Measurements from ENCODE around the gene ICAM4. TPM values are rescaled to one million over a fixed set of nuclear protein-coding genes. Genes with fewer than 3 reads are reported as not detected.

ICAM4 gene
- total RNA-seq, 5 donors from 2014 or later (not counting 1 experiment from before 2014, with no cell fraction given) = 0.47 to 0.79 (median 0.53) TPM

GRCh38 chr19:10260141-10260584 is 26.6 kb upstream of the ICAM4 start:
- H3K27ac Mint-ChIP-seq = peak overlapping the region; percentile 28 to 71
- Histone ChIP-seq H3K4me3 (ENCODE audit: control insufficient read depth in 1 of 2, extremely low read depth in 1 of 2, low read length in 1 of 2) (no peak overlapping the region), H3K4me1 (ENCODE audit: control insufficient read depth in 1 of 2, extremely low read depth in 1 of 2, insufficient read depth in 2 of 2, low read length in 2 of 2) (peaks cover 0 to 18% of the 10 kb centered on the region in 2 experiments), H3K27me3 (replicated peaks in 1 of 2; ENCODE audit: control insufficient read depth in 2 of 2, extremely low read depth in 1 of 2, insufficient read depth in 2 of 2, low read length in 1 of 2) (no peaks in the 10 kb centered on the region), H3K36me3 (ENCODE audit: control insufficient read depth in 2 of 2, extremely low read depth in 1 of 2, insufficient read depth in 1 of 2, low read length in 1 of 2) (peaks cover 2 to 31% of the 10 kb centered on the region in 2 donors), H3K9me3 (no peaks in the 10 kb centered on the region), H3K27ac (ENCODE audit: low read length) (no peak overlapping the region)
- peaks cover 0 to 7% (median 6%) of the 10 kb centered on the region in 3 donors for H3K4me1 Mint-ChIP-seq
- POLR2A ChIA-PET = no interaction called here
- CTCF ChIA-PET = interaction anchor here (0.7 to 3.0 kb wide), 10 partner anchors 9 to 146 kb away, joined by 3 to 37 read pairs (median 4); partner anchors contain the start of gene ICAM1 (in 1 of the 2)
- no peak overlapping the region for H3K4me3 Mint-ChIP-seq
- 52% methylated on average over 5 of the region's 8 CpGs for WGBS (ENCODE audit: insufficient coverage)
- no peaks in the 10 kb centered on the region for H3K9me3 Mint-ChIP-seq
- peaks cover 26% of the 10 kb centered on the region for H3K36me3 Mint-ChIP-seq
- DNase-seq (peak in 1 of 35 experiments; percentile 24), ATAC-seq (replicated peaks in 1 of 4) (peak in 1 of 4 experiments; percentile 38)
- H3K27me3 Mint-ChIP-seq = no peaks in the 10 kb centered on the region

DNA sequence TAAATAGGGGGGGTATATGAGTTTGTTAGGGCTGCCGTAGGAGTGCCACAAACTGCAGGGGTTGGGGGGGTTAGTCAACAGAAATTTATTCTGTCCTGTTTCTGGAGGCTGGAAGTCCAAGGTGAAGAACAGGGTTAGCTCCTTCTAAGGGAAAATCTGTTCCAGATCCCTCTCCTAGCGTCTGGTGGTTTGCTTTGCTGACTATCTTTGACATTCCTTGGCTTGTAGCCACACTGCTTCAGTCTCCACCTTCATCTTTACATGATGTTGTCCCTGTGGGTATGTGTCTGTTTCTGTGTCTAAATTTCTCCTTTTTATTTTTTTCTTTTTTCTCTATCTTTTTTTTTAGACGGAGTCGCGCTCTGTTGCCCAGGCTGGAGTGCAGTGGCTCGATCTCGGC is 24.0 kb upstream of the ICAM4 start:
- Mint-ChIP-seq H3K27me3 (no peaks in the 10 kb centered on the region), H3K9me3 (no peaks in the 10 kb centered on the region), H3K4me1 (peaks cover 0 to 7% (median 4%) of the 10 kb centered on the region in 3 donors), H3K27ac (no peak overlapping the region), H3K36me3 (peaks cover 10% of the 10 kb centered on the region), H3K4me3 (no peak overlapping the region)
- Histone ChIP-seq H3K27me3 (replicated peaks in 1 of 2; ENCODE audit: control insufficient read depth in 2 of 2, extremely low read depth in 1 of 2, insufficient read depth in 2 of 2, low read length in 1 of 2) (no peaks in the 10 kb centered on the region), H3K9me3 (no peaks in the 10 kb centered on the region), H3K27ac (ENCODE audit: low read length) (no peak overlapping the region), H3K4me1 (ENCODE audit: control insufficient read depth in 1 of 2, extremely low read depth in 1 of 2, insufficient read depth in 2 of 2, low read length in 2 of 2) (peaks cover 0 to 18% of the 10 kb centered on the region in 2 experiments), H3K4me3 (ENCODE audit: control insufficient read depth in 1 of 2, extremely low read depth in 1 of 2, low read length in 1 of 2) (no peak overlapping the region), H3K36me3 (ENCODE audit: control insufficient read depth in 2 of 2, extremely low read depth in 1 of 2, insufficient read depth in 1 of 2, low read length in 1 of 2) (peaks cover 0 to 10% of the 10 kb centered on the region in 2 donors)
- no peak for ATAC-seq (replicated peaks in 1 of 4)
- WGBS (ENCODE audit: insufficient coverage) = 80% methylated on average over 1 of the region's 7 CpGs
- POLR2A ChIA-PET = interaction anchor here in 1 of 2 donors (0.6 kb wide), 1 partner anchor 151 kb away, joined by 5 read pairs; no protein-coding TSS in a partner anchor
- DNase-seq = no peak
- CTCF ChIA-PET = no interaction called here

GRCh38 chr19:10266706-10267105 is 20.0 kb upstream of the ICAM4 start:
- no peak for DNase-seq
- Histone ChIP-seq H3K4me1 (ENCODE audit: control insufficient read depth in 1 of 2, extremely low read depth in 1 of 2, insufficient read depth in 2 of 2, low read length in 2 of 2) (peaks cover 3 to 25% of the 10 kb centered on the region in 2 experiments), H3K27ac (ENCODE audit: low read length) (no peak overlapping the region), H3K36me3 (ENCODE audit: control insufficient read depth in 2 of 2, extremely low read depth in 1 of 2, insufficient read depth in 1 of 2, low read length in 1 of 2) (no peaks in the 10 kb centered on the region), H3K9me3 (no peaks in the 10 kb centered on the region), H3K4me3 (ENCODE audit: control insufficient read depth in 1 of 2, extremely low read depth in 1 of 2, low read length in 1 of 2) (no peak overlapping the region), H3K27me3 (replicated peaks in 1 of 2; ENCODE audit: control insufficient read depth in 2 of 2, extremely low read depth in 1 of 2, insufficient read depth in 2 of 2, low read length in 1 of 2) (no peaks in the 10 kb centered on the region)
- H3K36me3 Mint-ChIP-seq = no peaks in the 10 kb centered on the region
- no peak overlapping the region for H3K27ac Mint-ChIP-seq
- no peak for ATAC-seq (replicated peaks in 1 of 4)
- H3K4me1 Mint-ChIP-seq = peaks cover 11 to 20% (median 19%) of the 10 kb centered on the region in 3 donors
- WGBS (ENCODE audit: insufficient coverage) = 100% methylated on average over 1 of the region's 7 CpGs
- H3K4me3 Mint-ChIP-seq = no peak overlapping the region
- no peaks in the 10 kb centered on the region for H3K27me3 Mint-ChIP-seq
- H3K9me3 Mint-ChIP-seq = no peaks in the 10 kb centered on the region
- ChIA-PET POLR2A (interaction anchor here in 1 of 2 donors (0.7 kb wide), 1 partner anchor 384 kb away, joined by 5 read pairs; no protein-coding TSS in a partner anchor), CTCF (interaction anchor here (0.6 to 1.9 kb wide), 6 partner anchors 93 to 400 kb away, joined by 3 to 9 read pairs (median 5); no protein-coding TSS in a partner anchor)

DNA sequence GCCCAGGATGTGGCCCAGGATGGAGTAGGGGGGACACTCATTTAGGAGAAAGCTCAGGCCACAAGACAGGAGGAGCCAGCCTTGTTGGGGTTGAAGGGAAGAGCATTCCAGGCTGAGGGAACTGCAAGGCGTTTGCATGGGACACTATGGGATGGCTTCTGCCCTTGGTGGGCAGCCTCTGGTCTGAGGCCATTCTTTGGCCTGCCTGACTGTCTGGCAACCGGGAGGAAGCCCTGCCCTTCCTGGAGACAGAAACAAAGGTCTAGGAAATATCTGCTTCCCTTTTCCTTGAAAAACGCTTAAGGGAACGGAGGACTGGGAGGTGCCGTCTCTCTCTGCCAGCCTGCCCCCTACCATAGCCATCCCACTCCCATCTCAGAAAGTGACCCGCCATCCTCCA is 18.7 kb upstream of the ICAM4 start:
- Mint-ChIP-seq H3K27me3 (no peaks in the 10 kb centered on the region), H3K27ac (no peak overlapping the region)
- POLR2A ChIA-PET = no interaction called here

GRCh38 chr19:10269333-10270179 is 17.2 kb upstream of the ICAM4 start:
- WGBS (ENCODE audit: insufficient coverage) = 2% methylated on average over 55 of the region's 59 CpGs
- Mint-ChIP-seq H3K4me3 (peak overlapping the region; percentile 81 to 84 (median 81)), H3K9me3 (no peaks in the 10 kb centered on the region), H3K27ac (peak overlapping the region; percentile 82 to 87), H3K27me3 (no peaks in the 10 kb centered on the region), H3K36me3 (peaks cover 3% of the 10 kb centered on the region), H3K4me1 (peaks cover 22 to 30% (median 27%) of the 10 kb centered on the region in 3 donors)
- CTCF ChIA-PET = interaction anchor here (0.6 to 4.7 kb wide), 13 partner anchors 9 to 826 kb away, joined by 3 to 75 read pairs (median 6); partner anchors contain the start of gene TYK2 (in 1 of the 2)
- peak overlapping the region; percentile 94 for H3K27ac ChIP-seq (ENCODE audit: low read length)
- POLR2A ChIA-PET = interaction anchor here in 1 of 2 donors (0.6 to 1.0 kb wide), 2 partner anchors 9 to 411 kb away, joined by 4 to 13 read pairs; no protein-coding TSS in a partner anchor
- ATAC-seq (replicated peaks in 1 of 4) (peak; percentile 67 to 74 (median 70)), DNase-seq (peak; percentile 60 to 92 (median 82))
- H3K36me3 ChIP-seq (ENCODE audit: control insufficient read depth in 2 of 2, extremely low read depth in 1 of 2, insufficient read depth in 1 of 2, low read length in 1 of 2) = peaks cover 0 to 1% of the 10 kb centered on the region in 2 donors
- H3K9me3 ChIP-seq = no peaks in the 10 kb centered on the region
- peaks cover 3 to 36% of the 10 kb centered on the region in 2 experiments for H3K4me1 ChIP-seq (ENCODE audit: control insufficient read depth in 1 of 2, extremely low read depth in 1 of 2, insufficient read depth in 2 of 2, low read length in 2 of 2)
- no peaks in the 10 kb centered on the region for H3K27me3 ChIP-seq (replicated peaks in 1 of 2; ENCODE audit: control insufficient read depth in 2 of 2, extremely low read depth in 1 of 2, insufficient read depth in 2 of 2, low read length in 1 of 2)
- H3K4me3 ChIP-seq (ENCODE audit: control insufficient read depth in 1 of 2, extremely low read depth in 1 of 2, low read length in 1 of 2) = peak overlapping the region; percentile 60 to 81

More for the DNA sequence above, 18.7 kb upstream of the ICAM4 start:
- no peaks in the 10 kb centered on the region for H3K27me3 ChIP-seq (replicated peaks in 1 of 2; ENCODE audit: control insufficient read depth in 2 of 2, extremely low read depth in 1 of 2, insufficient read depth in 2 of 2, low read length in 1 of 2)
- no peaks in the 10 kb centered on the region for H3K36me3 Mint-ChIP-seq
- DNase-seq = no peak
- CTCF ChIA-PET = interaction anchor here (0.5 to 4.7 kb wide), 6 partner anchors 8 to 166 kb away, joined by 3 to 75 read pairs (median 4); no protein-coding TSS in a partner anchor
- peaks cover 16 to 30% (median 24%) of the 10 kb centered on the region in 3 donors for H3K4me1 Mint-ChIP-seq
- H3K4me3 Mint-ChIP-seq = peak overlapping the region in 1 of 3 donors; percentile 37
- H3K9me3 ChIP-seq = no peaks in the 10 kb centered on the region
- no peaks in the 10 kb centered on the region for H3K9me3 Mint-ChIP-seq
- no peaks in the 10 kb centered on the region for H3K36me3 ChIP-seq (ENCODE audit: control insufficient read depth in 2 of 2, extremely low read depth in 1 of 2, insufficient read depth in 1 of 2, low read length in 1 of 2)
- H3K4me1 ChIP-seq (ENCODE audit: control insufficient read depth in 1 of 2, extremely low read depth in 1 of 2, insufficient read depth in 2 of 2, low read length in 2 of 2) = peaks cover 3 to 36% of the 10 kb centered on the region in 2 experiments
- no peak overlapping the region for H3K4me3 ChIP-seq (ENCODE audit: control insufficient read depth in 1 of 2, extremely low read depth in 1 of 2, low read length in 1 of 2)
- ATAC-seq (replicated peaks in 1 of 4) = no peak
- 84% methylated on average over 5 of the region's 6 CpGs for WGBS (ENCODE audit: insufficient coverage)
- no peak overlapping the region for H3K27ac ChIP-seq (ENCODE audit: low read length)

GRCh38 chr19:10270180-10270615 is 16.6 kb upstream of the ICAM4 start:
- H3K36me3 ChIP-seq (ENCODE audit: control insufficient read depth in 2 of 2, extremely low read depth in 1 of 2, insufficient read depth in 1 of 2, low read length in 1 of 2) = peaks cover 0 to 8% of the 10 kb centered on the region in 2 donors
- peaks cover 3 to 36% of the 10 kb centered on the region in 2 experiments for H3K4me1 ChIP-seq (ENCODE audit: control insufficient read depth in 1 of 2, extremely low read depth in 1 of 2, insufficient read depth in 2 of 2, low read length in 2 of 2)
- Mint-ChIP-seq H3K9me3 (no peaks in the 10 kb centered on the region), H3K4me1 (peaks cover 22 to 33% (median 27%) of the 10 kb centered on the region in 3 donors), H3K4me3 (peak overlapping the region; percentile 81 to 84 (median 81)), H3K36me3 (peaks cover 7% of the 10 kb centered on the region), H3K27me3 (no peaks in the 10 kb centered on the region), H3K27ac (peak overlapping the region; percentile 82 to 87)
- ChIA-PET POLR2A (no interaction called here), CTCF (interaction anchor here (0.9 to 4.7 kb wide), 11 partner anchors 10 to 142 kb away, joined by 4 to 75 read pairs (median 8); partner anchors contain the start of genes ICAM5 (in 1 of the 2), RAVER1 (in 1 of the 2) and TYK2 (in 1 of the 2))
- DNase-seq (peak in 34 of 35 experiments; percentile 37 to 81 (median 61)), ATAC-seq (replicated peaks in 1 of 4) (peak; percentile 41 to 66 (median 58))
- H3K27me3 ChIP-seq (replicated peaks in 1 of 2; ENCODE audit: control insufficient read depth in 2 of 2, extremely low read depth in 1 of 2, insufficient read depth in 2 of 2, low read length in 1 of 2) = no peaks in the 10 kb centered on the region
- peak overlapping the region; percentile 94 for H3K27ac ChIP-seq (ENCODE audit: low read length)
- WGBS (ENCODE audit: insufficient coverage) = under 1% methylated on average over 32 of the region's 37 CpGs
- peak overlapping the region; percentile 60 to 81 for H3K4me3 ChIP-seq (ENCODE audit: control insufficient read depth in 1 of 2, extremely low read depth in 1 of 2, low read length in 1 of 2)
- H3K9me3 ChIP-seq = no peaks in the 10 kb centered on the region

Measured in T-cell (primary cell).